NCI-H1930 (cell line): ENCODE measurements around the gene ENHO.
"Not testable (repeated sequence)": the region's sequence is repeated elsewhere in the genome, so short reads cannot be mapped to it uniquely, and the experiment has no call there.

Experiments
- DNase-seq, 2 experiments: peaks; one replicate each; lab custom pipeline; 2025; lab: John Stamatoyannopoulos, UW

The ENHO gene

GRCh38 chr9:34506623-34507022, 16.2 kb downstream of the ENHO start:
- DNase-seq, result no peak

- no peak for DNase-seq
Observed at GRCh38 chr9:34505370-34506120, 17.2 kb downstream of the ENHO start.

- no peak for DNase-seq
Observed at GRCh38 chr9:34503406-34503805, 19.4 kb downstream of the ENHO start.

- no peak for DNase-seq
Observed at GRCh38 chr9:34502891-34503290, 19.9 kb downstream of the ENHO start.

- DNase-seq, result no peak
Observed at GRCh38 chr9:34502471-34502870, 20.3 kb downstream of the ENHO start.

GRCh38 chr9:34501889-34502425, 20.8 kb downstream of the ENHO start:
- no peak for DNase-seq

- no peak for DNase-seq
Observed at GRCh38 chr9:34501372-34501771, 21.4 kb downstream of the ENHO start.

GRCh38 chr9:34500623-34501267, 22.0 kb downstream of the ENHO start:
- DNase-seq, result peak; percentile 46 to 49

GRCh38 chr9:34499076-34499475, 23.7 kb downstream of the ENHO start:
- no peak for DNase-seq

GRCh38 chr9:34498553-34498952, 24.2 kb downstream of the ENHO start:
- no peak for DNase-seq

- DNase-seq, result no peak
Observed at GRCh38 chr9:34496149-34496712, 26.6 kb downstream of the ENHO start.

GRCh38 chr9:34493972-34494535, 28.7 kb downstream of the ENHO start:
- DNase-seq, result no peak

- no peak for DNase-seq
Observed at GRCh38 chr9:34492051-34492450, 30.7 kb downstream of the ENHO start.

- DNase-seq, result no peak
Observed at GRCh38 chr9:34491596-34491995, 31.2 kb downstream of the ENHO start.

- DNase-seq, result no peak
Observed at GRCh38 chr9:34490760-34491159, 32.0 kb downstream of the ENHO start.

GRCh38 chr9:34490360-34490759, 32.4 kb downstream of the ENHO start:
- no peak for DNase-seq

GRCh38 chr9:34486572-34486971, 36.2 kb downstream of the ENHO start:
- no peak for DNase-seq

GRCh38 chr9:34485822-34486221, 37.0 kb downstream of the ENHO start:
- no peak for DNase-seq

GRCh38 chr9:34484678-34485077, 38.1 kb downstream of the ENHO start:
- DNase-seq, result no peak

- DNase-seq, result not testable (repeated sequence)
Observed at GRCh38 chr9:34482746-34483145, 40.0 kb downstream of the ENHO start.

GRCh38 chr9:34481620-34482019, 41.2 kb downstream of the ENHO start:
- DNase-seq, result not testable (repeated sequence)

GRCh38 chr9:34479431-34479866, 43.3 kb downstream of the ENHO start:
- no peak for DNase-seq

GRCh38 chr9:34477541-34477940, 45.2 kb downstream of the ENHO start:
- DNase-seq, result no peak
